Measurements from ENCODE around the gene NAPSA. TPM values are rescaled to one million over a fixed set of nuclear protein-coding genes. Genes with fewer than 3 reads are reported as not detected.

NAPSA gene
- total and polyA plus RNA-seq, 9 of the 15 experiments (the other 6 are each of a cell fraction or from before 2014, with no cell fraction given) = 0.25 to 1.9 (median 0.69) TPM

DNA sequence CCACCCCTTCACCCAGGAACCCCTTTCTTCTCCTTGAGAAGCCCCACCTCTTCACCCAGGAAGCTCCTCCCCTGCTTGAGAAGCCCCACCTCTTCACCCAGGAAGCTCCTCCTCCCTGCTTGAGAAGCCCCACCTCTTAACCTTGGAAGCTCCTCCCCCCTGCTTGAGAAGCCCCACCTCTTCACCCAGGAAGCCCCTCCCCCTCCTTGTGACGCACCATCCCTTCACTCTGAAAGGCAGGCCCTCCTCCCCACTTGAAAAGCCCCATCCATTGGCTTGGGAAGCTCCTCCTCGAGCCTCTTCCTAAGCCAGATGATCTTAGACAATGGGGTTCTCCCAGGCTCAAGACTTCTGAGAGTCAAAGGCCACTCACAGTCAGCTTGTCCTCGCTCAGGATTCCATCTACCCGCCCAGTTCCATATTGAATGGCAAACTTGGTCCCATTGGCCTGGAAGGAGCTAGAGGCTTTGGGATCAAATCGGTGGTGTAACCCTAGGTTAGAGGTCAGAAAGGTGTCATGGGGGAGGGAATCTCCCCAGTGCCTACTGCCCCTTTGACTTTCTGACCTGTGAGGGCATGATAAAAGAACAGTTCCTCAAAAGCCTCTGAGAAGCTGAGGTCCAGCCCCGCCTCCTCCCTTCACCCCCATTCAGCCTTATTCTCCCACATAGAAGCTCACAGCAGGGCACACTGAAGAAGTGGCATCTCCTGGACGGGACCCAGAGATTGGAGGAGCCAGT, 4.0 kb downstream of the NAPSA start:
- POLR2A ChIA-PET = interaction anchor here (0.6 to 3.6 kb wide), 12 partner anchors 10 to 1360 kb away, joined by 3 to 29 read pairs (median 3); partner anchors contain the start of genes NR1H2, POLD1 and SPIB
- BruUV-seq (replicated peaks) = no TSS peak
- peak; percentile 39; the same call in 1 of the 2 replicates for TF ChIP-seq SOX6 (IDR thresholded peaks at IDR 0.05)
- TF ChIP-seq, protein P1, sequence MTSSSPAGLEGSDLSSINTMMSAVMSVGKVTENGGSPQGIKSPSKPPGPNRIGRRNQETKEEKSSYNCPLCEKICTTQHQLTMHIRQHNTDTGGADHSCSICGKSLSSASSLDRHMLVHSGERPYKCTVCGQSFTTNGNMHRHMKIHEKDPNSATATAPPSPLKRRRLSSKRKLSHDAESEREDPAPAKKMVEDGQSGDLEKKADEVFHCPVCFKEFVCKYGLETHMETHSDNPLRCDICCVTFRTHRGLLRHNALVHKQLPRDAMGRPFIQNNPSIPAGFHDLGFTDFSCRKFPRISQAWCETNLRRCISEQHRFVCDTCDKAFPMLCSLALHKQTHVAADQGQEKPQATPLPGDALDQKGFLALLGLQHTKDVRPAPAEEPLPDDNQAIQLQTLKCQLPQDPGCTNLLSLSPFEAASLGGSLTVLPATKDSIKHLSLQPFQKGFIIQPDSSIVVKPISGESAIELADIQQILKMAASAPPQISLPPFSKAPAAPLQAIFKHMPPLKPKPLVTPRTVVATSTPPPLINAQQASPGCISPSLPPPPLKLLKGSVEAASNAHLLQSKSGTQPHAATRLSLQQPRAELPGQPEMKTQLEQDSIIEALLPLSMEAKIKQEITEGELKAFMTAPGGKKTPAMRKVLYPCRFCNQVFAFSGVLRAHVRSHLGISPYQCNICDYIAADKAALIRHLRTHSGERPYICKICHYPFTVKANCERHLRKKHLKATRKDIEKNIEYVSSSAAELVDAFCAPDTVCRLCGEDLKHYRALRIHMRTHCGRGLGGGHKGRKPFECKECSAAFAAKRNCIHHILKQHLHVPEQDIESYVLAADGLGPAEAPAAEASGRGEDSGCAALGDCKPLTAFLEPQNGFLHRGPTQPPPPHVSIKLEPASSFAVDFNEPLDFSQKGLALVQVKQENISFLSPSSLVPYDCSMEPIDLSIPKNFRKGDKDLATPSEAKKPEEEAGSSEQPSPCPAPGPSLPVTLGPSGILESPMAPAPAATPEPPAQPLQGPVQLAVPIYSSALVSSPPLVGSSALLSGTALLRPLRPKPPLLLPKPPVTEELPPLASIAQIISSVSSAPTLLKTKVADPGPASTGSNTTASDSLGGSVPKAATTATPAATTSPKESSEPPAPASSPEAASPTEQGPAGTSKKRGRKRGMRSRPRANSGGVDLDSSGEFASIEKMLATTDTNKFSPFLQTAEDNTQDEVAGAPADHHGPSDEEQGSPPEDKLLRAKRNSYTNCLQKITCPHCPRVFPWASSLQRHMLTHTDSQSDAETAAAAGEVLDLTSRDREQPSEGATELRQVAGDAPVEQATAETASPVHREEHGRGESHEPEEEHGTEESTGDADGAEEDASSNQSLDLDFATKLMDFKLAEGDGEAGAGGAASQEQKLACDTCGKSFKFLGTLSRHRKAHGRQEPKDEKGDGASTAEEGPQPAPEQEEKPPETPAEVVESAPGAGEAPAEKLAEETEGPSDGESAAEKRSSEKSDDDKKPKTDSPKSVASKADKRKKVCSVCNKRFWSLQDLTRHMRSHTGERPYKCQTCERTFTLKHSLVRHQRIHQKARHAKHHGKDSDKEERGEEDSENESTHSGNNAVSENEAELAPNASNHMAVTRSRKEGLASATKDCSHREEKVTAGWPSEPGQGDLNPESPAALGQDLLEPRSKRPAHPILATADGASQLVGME (CRISPR knock-in tag; IDR thresholded peaks at IDR 0.05) = no peak
- peak; percentile 40 to 68; a peak in 2 of 4 replicates for TF ChIP-seq KDM1A (IDR thresholded peaks at IDR 0.05)
- TF ChIP-seq MEF2D (tag; conservative IDR thresholded peaks at IDR 0.05; ENCODE audit: low read depth) = no peak
- peak; percentile 19; the same call in 1 of the 2 replicates for TF ChIP-seq EP300 (IDR thresholded peaks at IDR 0.05; ENCODE audit: low read length)
- no peak for TF ChIP-seq DEAF1 (CRISPR knock-in tag; IDR thresholded peaks at IDR 0.05)
- TF ChIP-seq CEBPB (tag; IDR thresholded peaks at IDR 0.05) = peak; percentile 28; the same call in 1 of the 2 replicates
- no peak for TF ChIP-seq BACH1 (tag; IDR thresholded peaks at IDR 0.05)
- TF ChIP-seq LEF1 (IDR thresholded peaks at IDR 0.05) = peak; percentile 48; the same call in 1 of the 2 replicates
- TF ChIP-seq E2F8 (IDR thresholded peaks at IDR 0.05; ENCODE audit: low read depth, partially characterized antibody) = peak; percentile 32
- TF ChIP-seq SPI1 (IDR thresholded peaks at IDR 0.05; ENCODE audit: borderline replicate concordance, low read depth, low read length) = peak; percentile 89

More for the DNA sequence above, 4.0 kb downstream of the NAPSA start:
- peak; percentile 83 to 90 (median 86) for DNase-seq (ENCODE audit: extremely low read depth in 1 of 4, low spot score in 3 of 4)
- peak; percentile 85 for FAIRE-seq
- ATAC-seq = peak; percentile 81
- Histone ChIP-seq H3K9me1 (ENCODE audit: control insufficient read depth, insufficient read depth, low read length) (peaks cover 5% of the 10 kb centered on the region), H4K20me1 (replicated peaks; ENCODE audit: control insufficient read depth, insufficient read depth, low read length) (no peaks in the 10 kb centered on the region), H3K27me3 (ENCODE audit: control insufficient read depth in 2 of 2, insufficient read depth in 2 of 2, low read length in 2 of 2) (no peaks in the 10 kb centered on the region), H3K27ac (ENCODE audit: extremely low read depth, low read depth, low read length) (peak overlapping the region; percentile 65), H3K4me3 (no peak overlapping the region), H3K4me2 (ENCODE audit: insufficient read depth, low read length) (peak overlapping the region; percentile 94), H3K9ac (ENCODE audit: insufficient read depth in 1 of 2, low read depth in 2 of 2, low read length in 2 of 2) (peak overlapping the region; percentile 27 to 35; a peak in 1 of 4 replicates), H3K79me2 (ENCODE audit: control insufficient read depth, insufficient read depth, low read length) (peaks cover 28% of the 10 kb centered on the region), H3K4me1 (replicated peaks in 1 of 2; ENCODE audit: control insufficient read depth in 2 of 2, insufficient read depth in 2 of 2, low read length in 2 of 2) (peaks cover 51 to 58% of the 10 kb centered on the region in 2 experiments), H2AFZ (ENCODE audit: low read depth, low read length) (peak overlapping the region; percentile 61; the same call in 1 of the 2 replicates), H3K9me3 (replicated peaks; ENCODE audit: control insufficient read depth, insufficient read depth, low read depth, low read length) (no peaks in the 10 kb centered on the region), H3K36me3 (ENCODE audit: control insufficient read depth, insufficient read depth, low read length) (no peaks in the 10 kb centered on the region; the same call in 2 of the 3 replicates)
- WGBS (ENCODE audit: insufficient coverage, low coverage, missing lambda C conversion rate) = 20% methylated on average over 5 of the region's 7 CpGs
- in situ Hi-C loops (cut with MboI) = no loop called here
- CTCF ChIA-PET (ENCODE audit: low intra/inter-chr PET ratio) = no interaction called here
- intact Hi-C loops (cut with micrococcal nuclease) = loop anchor here (5.0 kb wide), 1 partner anchor 296 kb away; no protein-coding TSS in a partner anchor

Measured in K562 (cell line).